Measurements from ENCODE around the gene PGBD5. TPM values are rescaled to one million over a fixed set of nuclear protein-coding genes. Genes with fewer than 3 reads are reported as not detected.

Gene PGBD5
- total and polyA plus RNA-seq, 4 donors = 0.54 to 3.0 (median 1.8) TPM

DNA sequence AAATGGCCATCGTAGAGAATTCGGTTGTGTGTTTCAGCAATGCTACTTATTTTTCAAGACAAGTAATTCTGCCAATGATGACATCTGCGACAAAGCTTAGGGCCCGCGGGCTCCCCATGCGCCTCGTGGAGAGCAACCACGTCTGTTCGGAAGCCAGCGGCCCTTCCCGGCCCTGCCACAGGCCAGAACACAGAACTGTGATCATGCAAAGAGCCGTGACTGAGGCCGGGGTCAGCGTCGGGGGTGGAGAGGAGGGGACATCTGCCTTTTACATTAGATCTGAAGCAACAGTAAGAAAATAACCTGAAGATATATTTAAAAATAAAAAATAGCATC, 103.7 kb downstream of the PGBD5 start:
- Histone ChIP-seq H3K4me1 (ENCODE audit: control insufficient read depth in 5 of 5, insufficient read depth in 5 of 5, low read length in 5 of 5) (peaks cover 0 to 10% (median 0%) of the 10 kb centered on the region in 5 donors), H3K9me3 (ENCODE audit: control insufficient read depth in 4 of 4, insufficient read depth in 3 of 4, low read length in 3 of 4) (peaks cover 0 to 2% (median 0%) of the 10 kb centered on the region in 4 donors), H3K36me3 (ENCODE audit: control insufficient read depth in 4 of 4, insufficient read depth in 4 of 4, low read length in 4 of 4) (no peaks in the 10 kb centered on the region), H3K27ac (ENCODE audit: low read depth in 1 of 2, low read length in 1 of 2) (no peak overlapping the region), H3K27me3 (ENCODE audit: control insufficient read depth in 3 of 3, insufficient read depth in 3 of 3, low read length in 2 of 3) (no peaks in the 10 kb centered on the region), H3K4me3 (no peak overlapping the region), H3K9ac (ENCODE audit: insufficient read depth in 1 of 2, low read length in 2 of 2) (no peak overlapping the region)
- WGBS, 2 donors = 89 to 90% methylated on average over 15 of the region's 15 CpGs
- no peak for ATAC-seq (ENCODE audit: insufficient read depth, low FRiP score)
- DNase-seq = no peak
- TF ChIP-seq, protein P1, sequence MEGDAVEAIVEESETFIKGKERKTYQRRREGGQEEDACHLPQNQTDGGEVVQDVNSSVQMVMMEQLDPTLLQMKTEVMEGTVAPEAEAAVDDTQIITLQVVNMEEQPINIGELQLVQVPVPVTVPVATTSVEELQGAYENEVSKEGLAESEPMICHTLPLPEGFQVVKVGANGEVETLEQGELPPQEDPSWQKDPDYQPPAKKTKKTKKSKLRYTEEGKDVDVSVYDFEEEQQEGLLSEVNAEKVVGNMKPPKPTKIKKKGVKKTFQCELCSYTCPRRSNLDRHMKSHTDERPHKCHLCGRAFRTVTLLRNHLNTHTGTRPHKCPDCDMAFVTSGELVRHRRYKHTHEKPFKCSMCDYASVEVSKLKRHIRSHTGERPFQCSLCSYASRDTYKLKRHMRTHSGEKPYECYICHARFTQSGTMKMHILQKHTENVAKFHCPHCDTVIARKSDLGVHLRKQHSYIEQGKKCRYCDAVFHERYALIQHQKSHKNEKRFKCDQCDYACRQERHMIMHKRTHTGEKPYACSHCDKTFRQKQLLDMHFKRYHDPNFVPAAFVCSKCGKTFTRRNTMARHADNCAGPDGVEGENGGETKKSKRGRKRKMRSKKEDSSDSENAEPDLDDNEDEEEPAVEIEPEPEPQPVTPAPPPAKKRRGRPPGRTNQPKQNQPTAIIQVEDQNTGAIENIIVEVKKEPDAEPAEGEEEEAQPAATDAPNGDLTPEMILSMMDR (IDR thresholded peaks at IDR 0.05; ENCODE audit: control extremely low read depth, extremely low read depth) = no peak

DNA sequence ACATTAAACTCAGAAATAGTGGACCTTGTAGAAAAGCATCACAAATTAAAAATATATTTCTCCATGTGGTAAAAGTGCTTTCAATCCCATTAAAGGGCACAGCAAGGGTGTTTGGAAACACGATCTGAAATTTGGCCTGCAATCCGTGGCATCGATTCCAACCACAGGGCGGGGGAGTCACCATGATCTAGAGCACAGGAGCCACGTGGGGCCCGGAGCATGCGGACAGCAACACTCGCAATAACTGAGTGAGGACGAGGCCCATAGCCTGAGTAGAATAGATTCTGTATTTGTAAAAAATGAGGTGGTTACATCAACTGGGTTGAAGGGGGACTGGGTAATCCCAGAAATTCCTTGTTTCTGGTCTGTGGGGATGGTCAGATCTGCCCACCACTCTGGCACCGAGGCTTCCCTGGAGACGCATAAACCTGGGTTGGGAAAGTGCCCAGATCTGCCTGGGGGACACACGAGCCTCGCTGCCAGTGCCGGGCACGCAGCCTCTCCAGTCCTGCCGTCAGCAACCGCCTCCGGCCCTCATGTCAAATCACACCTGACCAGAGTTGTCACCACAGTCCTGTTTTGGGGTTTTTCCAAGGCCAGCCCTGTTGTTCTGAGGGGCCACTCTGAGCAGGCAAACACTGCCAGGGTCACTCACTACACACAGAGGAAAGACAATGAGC, 104.3 kb downstream of the PGBD5 start:
- Histone ChIP-seq H3K36me3 (ENCODE audit: control insufficient read depth in 4 of 4, insufficient read depth in 4 of 4, low read length in 4 of 4) (no peaks in the 10 kb centered on the region), H3K27ac (ENCODE audit: low read depth in 1 of 2, low read length in 1 of 2) (no peak overlapping the region), H3K9me3 (ENCODE audit: control insufficient read depth in 4 of 4, insufficient read depth in 3 of 4, low read length in 3 of 4) (peaks cover 0 to 2% (median 0%) of the 10 kb centered on the region in 4 donors), H3K4me3 (no peak overlapping the region), H3K9ac (ENCODE audit: insufficient read depth in 1 of 2, low read length in 2 of 2) (no peak overlapping the region), H3K4me1 (ENCODE audit: control insufficient read depth in 5 of 5, insufficient read depth in 5 of 5, low read length in 5 of 5) (peaks cover 0 to 5% (median 0%) of the 10 kb centered on the region in 5 donors), H3K27me3 (ENCODE audit: control insufficient read depth in 3 of 3, insufficient read depth in 3 of 3, low read length in 2 of 3) (no peaks in the 10 kb centered on the region)
- ATAC-seq (ENCODE audit: insufficient read depth, low FRiP score) (no peak), DNase-seq (no peak)
- TF ChIP-seq, protein P1 (IDR thresholded peaks at IDR 0.05; ENCODE audit: control extremely low read depth, extremely low read depth) = no peak
- WGBS, 2 donors = 87 to 92% methylated on average over 18 of the region's 18 CpGs

DNA sequence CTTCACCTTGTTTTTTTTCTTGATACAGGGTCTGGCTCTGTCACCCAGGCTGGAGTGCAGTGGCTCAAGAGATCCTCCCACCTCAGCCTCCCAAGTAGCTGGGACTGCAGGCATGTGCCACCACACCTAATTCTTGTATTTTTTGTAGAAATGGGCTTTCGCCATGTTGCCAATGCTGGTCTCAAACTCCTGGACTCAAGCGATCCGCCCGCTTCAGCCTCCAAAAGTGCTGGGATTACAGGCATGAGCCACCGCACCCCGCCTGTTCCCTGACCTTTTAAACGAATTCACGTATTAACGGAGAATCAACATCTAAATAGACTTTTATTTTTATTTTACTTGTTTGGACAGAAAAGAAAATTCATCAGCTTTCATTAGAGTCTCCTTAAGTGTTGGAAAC, 104.8 kb downstream of the PGBD5 start:
- H3K4me3 ChIP-seq = no peak overlapping the region
- H3K9ac ChIP-seq (ENCODE audit: insufficient read depth in 1 of 2, low read length in 2 of 2) = no peak overlapping the region
- ATAC-seq (ENCODE audit: insufficient read depth, low FRiP score) (no peak), DNase-seq (no peak)
- 97% methylated on average over 9 of the region's 9 CpGs for WGBS, 2 donors
- TF ChIP-seq, protein P1 (IDR thresholded peaks at IDR 0.05; ENCODE audit: control extremely low read depth, extremely low read depth) = no peak
- H3K27me3 ChIP-seq (ENCODE audit: control insufficient read depth in 3 of 3, insufficient read depth in 3 of 3, low read length in 2 of 3) = no peaks in the 10 kb centered on the region
- H3K4me1 ChIP-seq (ENCODE audit: control insufficient read depth in 5 of 5, insufficient read depth in 5 of 5, low read length in 5 of 5) = peaks cover 0 to 5% (median 0%) of the 10 kb centered on the region in 5 donors
- no peak overlapping the region for H3K27ac ChIP-seq (ENCODE audit: low read depth in 1 of 2, low read length in 1 of 2)
- no peaks in the 10 kb centered on the region for H3K36me3 ChIP-seq (ENCODE audit: control insufficient read depth in 4 of 4, insufficient read depth in 4 of 4, low read length in 4 of 4)
- peaks cover 0 to 2% (median 0%) of the 10 kb centered on the region in 4 donors for H3K9me3 ChIP-seq (ENCODE audit: control insufficient read depth in 4 of 4, insufficient read depth in 3 of 4, low read length in 3 of 4)

DNA sequence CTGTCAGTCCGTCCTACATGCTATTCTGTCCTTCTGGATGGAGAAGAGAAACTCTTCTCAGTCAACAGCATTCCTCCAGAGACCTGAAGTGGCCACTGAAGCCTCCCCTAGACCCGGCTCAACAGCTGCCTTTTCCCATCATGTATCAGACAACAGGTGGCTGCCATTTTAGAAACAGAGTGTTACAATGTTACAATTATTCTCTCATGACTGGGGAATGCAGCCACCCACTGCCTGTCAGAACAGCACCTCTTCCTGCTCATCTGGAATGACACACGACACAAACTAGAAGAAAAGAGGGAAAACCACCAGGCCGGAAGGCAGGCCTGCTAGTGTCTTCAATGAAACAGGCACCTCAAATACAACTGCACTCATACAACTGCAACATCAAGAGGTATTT, 105.3 kb downstream of the PGBD5 start:
- Histone ChIP-seq H3K27me3 (ENCODE audit: control insufficient read depth in 3 of 3, insufficient read depth in 3 of 3, low read length in 2 of 3) (no peaks in the 10 kb centered on the region), H3K9ac (ENCODE audit: insufficient read depth in 1 of 2, low read length in 2 of 2) (no peak overlapping the region), H3K4me1 (ENCODE audit: control insufficient read depth in 5 of 5, insufficient read depth in 5 of 5, low read length in 5 of 5) (peaks cover 0 to 5% (median 0%) of the 10 kb centered on the region in 5 donors), H3K4me3 (no peak overlapping the region), H3K9me3 (ENCODE audit: control insufficient read depth in 4 of 4, insufficient read depth in 3 of 4, low read length in 3 of 4) (peaks cover 0 to 2% (median 0%) of the 10 kb centered on the region in 4 donors), H3K27ac (ENCODE audit: low read depth in 1 of 2, low read length in 1 of 2) (no peak overlapping the region), H3K36me3 (ENCODE audit: control insufficient read depth in 4 of 4, insufficient read depth in 4 of 4, low read length in 4 of 4) (no peaks in the 10 kb centered on the region)
- ATAC-seq (ENCODE audit: insufficient read depth, low FRiP score) (no peak), DNase-seq (no peak)
- WGBS, 2 donors = 82 to 92% methylated on average over 4 of the region's 4 CpGs
- TF ChIP-seq, protein P1 (IDR thresholded peaks at IDR 0.05; ENCODE audit: control extremely low read depth, extremely low read depth) = no peak
